Right lobe of liver (tissue), 4 donors: ENCODE results near the gene CLPSL2.

Experiments used
- CTCF ChIP-seq, 4 donors: fragments of 200-600 bp in 3 of 4; fragments of 450-650 bp in 1 of 4; IDR thresholded peaks; one replicate each; pipeline versions ENCODE4 v1.5.1 to v1.8.0; 2016 to 2022; ENCODE audit warnings: antibody characterized with exemption in 4 of 4, mild to moderate bottlenecking in 2 of 4
- POLR2A ChIP-seq: fragments of 450-650 bp; IDR thresholded peaks from one replicate; pipeline ENCODE4 v1.6.1; 2017; ENCODE audit warnings: antibody characterized with exemption, mild to moderate bottlenecking
- donor health status: DM: no; HTN: no; CAD: no.
- donor health status: DM: no; HTN: no; CAD: no.
- donor health status: DM: no; HTN: yes; CAD: no.

GRCh38 chr6:35752330-35752729 is 24.1 kb upstream of the CLPSL2 start:
- TF ChIP-seq POLR2A (no peak), CTCF (IDR thresholded peaks at IDR 0.05) (no peak)
